ENCODE data around the gene PTGR2.
"Not testable (repeated sequence)": the region's sequence is repeated elsewhere in the genome, so short reads cannot be mapped to it uniquely, and the experiment has no call there.

Gene PTGR2

GRCh38 chr14:73823339-73823885 is 28.2 kb upstream of the PTGR2 start:
- TF ChIP-seq GATA1 (IDR thresholded peaks at IDR 0.05; ENCODE audit: low read depth, low read length) (no peak), POLR2A (IDR thresholded peaks at IDR 0.05; ENCODE audit: low read length) (no peak)
- no peak for DNase-seq

GRCh38 chr14:73824127-73824526 is 27.5 kb upstream of the PTGR2 start:
- TF ChIP-seq POLR2A (IDR thresholded peaks at IDR 0.05; ENCODE audit: low read length) (no peak), GATA1 (IDR thresholded peaks at IDR 0.05; ENCODE audit: low read depth, low read length) (no peak)
- no peak for DNase-seq

GRCh38 chr14:73824536-73824935 is 27.1 kb upstream of the PTGR2 start:
- no peak for DNase-seq
- no peak for TF ChIP-seq GATA1 (IDR thresholded peaks at IDR 0.05; ENCODE audit: low read depth, low read length)
- no peak for TF ChIP-seq POLR2A (IDR thresholded peaks at IDR 0.05; ENCODE audit: low read length)

GRCh38 chr14:73825551-73826188 is 26.0 kb upstream of the PTGR2 start:
- TF ChIP-seq POLR2A (IDR thresholded peaks at IDR 0.05; ENCODE audit: low read length): no peak
- no peak for TF ChIP-seq GATA1 (IDR thresholded peaks at IDR 0.05; ENCODE audit: low read depth, low read length)

GRCh38 chr14:73827190-73827589 is 24.4 kb upstream of the PTGR2 start:
- DNase-seq: not testable (repeated sequence)

More at GRCh38 chr14:73825551-73826188, 26.0 kb upstream of the PTGR2 start:
- peak; percentile 91 to 95 for DNase-seq

- TF ChIP-seq POLR2A (IDR thresholded peaks at IDR 0.05; ENCODE audit: low read length): no peak
- no peak for TF ChIP-seq GATA1 (IDR thresholded peaks at IDR 0.05; ENCODE audit: low read depth, low read length)
Measured at GRCh38 chr14:73829071-73829470, 22.6 kb upstream of the PTGR2 start.

GRCh38 chr14:73829526-73830431 is 21.9 kb upstream of the PTGR2 start:
- TF ChIP-seq POLR2A (IDR thresholded peaks at IDR 0.05; ENCODE audit: low read length): no peak
- DNase-seq: peak in 1 of 2 experiments; percentile 31

More at GRCh38 chr14:73829071-73829470, 22.6 kb upstream of the PTGR2 start:
- no peak for DNase-seq

- TF ChIP-seq GATA1 (IDR thresholded peaks at IDR 0.05; ENCODE audit: low read depth, low read length) (no peak), POLR2A (IDR thresholded peaks at IDR 0.05; ENCODE audit: low read length) (no peak)
- DNase-seq: no peak
Measured at GRCh38 chr14:73833034-73833433, 18.6 kb upstream of the PTGR2 start.

GRCh38 chr14:73833530-73834260 is 17.9 kb upstream of the PTGR2 start:
- TF ChIP-seq GATA1 (IDR thresholded peaks at IDR 0.05; ENCODE audit: low read depth, low read length) (no peak), POLR2A (IDR thresholded peaks at IDR 0.05; ENCODE audit: low read length) (no peak)
- no peak for DNase-seq

GRCh38 chr14:73834261-73834625 is 17.4 kb upstream of the PTGR2 start:
- no peak for TF ChIP-seq POLR2A (IDR thresholded peaks at IDR 0.05; ENCODE audit: low read length)
- TF ChIP-seq GATA1 (IDR thresholded peaks at IDR 0.05; ENCODE audit: low read depth, low read length): no peak
- DNase-seq: no peak

GRCh38 chr14:73838293-73839034 is 13.2 kb upstream of the PTGR2 start:
- not testable (repeated sequence) for DNase-seq

GRCh38 chr14:73842201-73842600 is 9.4 kb upstream of the PTGR2 start:
- DNase-seq: peak in 1 of 2 experiments; percentile 10
- TF ChIP-seq GATA1 (IDR thresholded peaks at IDR 0.05; ENCODE audit: low read depth, low read length): no peak
- TF ChIP-seq POLR2A (IDR thresholded peaks at IDR 0.05; ENCODE audit: low read length): no peak

- no peak for TF ChIP-seq POLR2A (IDR thresholded peaks at IDR 0.05; ENCODE audit: low read length)
- no peak for TF ChIP-seq GATA1 (IDR thresholded peaks at IDR 0.05; ENCODE audit: low read depth, low read length)
- DNase-seq: peak in 1 of 2 experiments; percentile 18
Measured at GRCh38 chr14:73842851-73843250, 8.8 kb upstream of the PTGR2 start.
